HG03025 (cell line): ENCODE measurements around the gene JAKMIP1.

Experiments
- ATAC-seq: cut with Tn5 transposase; IDR thresholded peaks from one replicate; pipeline ENCODE4 v1.9.1; 2021; ENCODE audit warnings: mild to moderate bottlenecking, moderate library complexity; ENCODE audit not compliant: unreplicated experiment, low FRiP score

JAKMIP1 gene

GRCh38 chr4:6200011-6200921 is at the start of gene JAKMIP1:
Gene JAKMIP1, minus strand, starts transcription at chr4:6200549. Its CDS starts 87,699 bp downstream, at chr4:6112850.
- ATAC-seq = peak; percentile 71

- no peak for ATAC-seq
Measured at GRCh38 chr4:6248394-6248793, 48.0 kb upstream of the JAKMIP1 start.

- ATAC-seq = no peak
Measured at GRCh38 chr4:6246170-6246634, 45.9 kb upstream of the JAKMIP1 start.

- ATAC-seq = no peak
Measured at GRCh38 chr4:6245246-6246169, 45.2 kb upstream of the JAKMIP1 start.

GRCh38 chr4:6242271-6243029 is 42.1 kb upstream of the JAKMIP1 start:
- ATAC-seq = no peak

GRCh38 chr4:6241062-6241845 is 40.9 kb upstream of the JAKMIP1 start:
- no peak for ATAC-seq

GRCh38 chr4:6239968-6240367 is 39.6 kb upstream of the JAKMIP1 start:
- ATAC-seq = no peak

- no peak for ATAC-seq
Measured at GRCh38 chr4:6239486-6239885, 39.1 kb upstream of the JAKMIP1 start.

GRCh38 chr4:6236816-6237390 is 36.6 kb upstream of the JAKMIP1 start:
- ATAC-seq = no peak

- no peak for ATAC-seq
Measured at GRCh38 chr4:6235901-6236640, 35.7 kb upstream of the JAKMIP1 start.

- ATAC-seq = no peak
Measured at GRCh38 chr4:6235012-6235411, 34.7 kb upstream of the JAKMIP1 start.

GRCh38 chr4:6233929-6234328 is 33.6 kb upstream of the JAKMIP1 start:
- ATAC-seq = no peak

- ATAC-seq = no peak
Measured at GRCh38 chr4:6232836-6233785, 32.8 kb upstream of the JAKMIP1 start.

GRCh38 chr4:6231663-6232165 is 31.4 kb upstream of the JAKMIP1 start:
- no peak for ATAC-seq

- no peak for ATAC-seq
Measured at GRCh38 chr4:6230827-6231662, 30.7 kb upstream of the JAKMIP1 start.

GRCh38 chr4:6230502-6230785 is 30.1 kb upstream of the JAKMIP1 start:
- ATAC-seq = no peak
